Amniotic stem cell (primary cell): ENCODE results near the gene CLEC18A.
"Not testable (repeated sequence)": the region's sequence is repeated elsewhere in the genome, so short reads cannot be mapped to it uniquely, and the experiment has no call there.

Experiments used
- DNase-seq: peaks from one replicate; lab custom pipeline; 2025; lab: John Stamatoyannopoulos, UW

CLEC18A gene

DNA sequence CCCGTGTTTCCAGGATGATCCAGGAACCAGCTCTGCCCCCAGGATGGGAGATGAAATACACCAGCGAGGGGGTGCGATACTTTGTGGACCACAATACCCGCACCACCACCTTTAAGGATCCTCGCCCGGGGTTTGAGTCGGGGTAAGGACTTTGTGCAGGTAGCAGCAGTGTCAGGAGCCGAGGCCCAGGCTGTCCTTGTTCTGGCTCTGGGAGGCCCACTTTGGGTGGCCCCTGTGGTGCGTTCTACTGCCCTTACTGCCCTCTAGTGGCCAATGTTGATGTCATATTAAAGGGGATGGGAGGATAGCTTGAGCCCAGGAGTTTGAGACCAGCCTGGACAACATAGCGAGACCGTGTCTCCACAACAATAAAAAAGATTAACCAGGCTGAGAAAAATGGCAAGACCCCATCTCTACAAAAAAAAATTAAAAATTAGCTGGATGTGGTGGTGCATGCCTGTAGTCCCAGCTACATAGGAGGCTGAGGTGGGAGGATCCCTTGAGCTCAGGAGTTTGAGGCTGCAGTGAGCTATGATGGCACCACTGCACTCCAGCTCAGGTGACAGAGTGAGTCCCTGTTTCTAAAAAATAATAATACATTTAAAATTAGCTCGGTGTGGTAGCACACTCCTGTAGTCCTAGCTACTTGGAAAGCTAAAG is 20.9 kb upstream of the CLEC18A start:
- peak; percentile 20 for DNase-seq

DNA sequence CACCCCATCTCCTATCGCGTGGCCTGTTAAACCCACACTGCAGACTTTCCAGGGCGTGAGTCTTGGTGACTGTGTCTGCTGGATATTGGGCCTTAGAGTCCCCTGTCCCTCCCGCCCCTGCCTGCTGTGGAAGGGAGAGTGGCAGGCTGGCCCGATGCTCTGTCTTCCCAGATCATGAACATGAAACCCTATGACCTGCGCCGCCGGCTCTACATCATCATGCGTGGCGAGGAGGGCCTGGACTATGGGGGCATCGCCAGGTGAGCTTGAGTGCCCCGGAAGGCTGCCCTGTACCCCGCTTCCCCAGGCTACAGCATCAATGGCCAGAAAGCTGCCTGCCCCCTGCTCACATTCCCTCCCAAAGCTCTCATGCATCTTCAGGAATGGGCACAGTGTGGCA is 19.5 kb upstream of the CLEC18A start:
- no peak for DNase-seq

GRCh38 chr16:69932228-69932627 is 18.9 kb upstream of the CLEC18A start:
- no peak for DNase-seq

DNA sequence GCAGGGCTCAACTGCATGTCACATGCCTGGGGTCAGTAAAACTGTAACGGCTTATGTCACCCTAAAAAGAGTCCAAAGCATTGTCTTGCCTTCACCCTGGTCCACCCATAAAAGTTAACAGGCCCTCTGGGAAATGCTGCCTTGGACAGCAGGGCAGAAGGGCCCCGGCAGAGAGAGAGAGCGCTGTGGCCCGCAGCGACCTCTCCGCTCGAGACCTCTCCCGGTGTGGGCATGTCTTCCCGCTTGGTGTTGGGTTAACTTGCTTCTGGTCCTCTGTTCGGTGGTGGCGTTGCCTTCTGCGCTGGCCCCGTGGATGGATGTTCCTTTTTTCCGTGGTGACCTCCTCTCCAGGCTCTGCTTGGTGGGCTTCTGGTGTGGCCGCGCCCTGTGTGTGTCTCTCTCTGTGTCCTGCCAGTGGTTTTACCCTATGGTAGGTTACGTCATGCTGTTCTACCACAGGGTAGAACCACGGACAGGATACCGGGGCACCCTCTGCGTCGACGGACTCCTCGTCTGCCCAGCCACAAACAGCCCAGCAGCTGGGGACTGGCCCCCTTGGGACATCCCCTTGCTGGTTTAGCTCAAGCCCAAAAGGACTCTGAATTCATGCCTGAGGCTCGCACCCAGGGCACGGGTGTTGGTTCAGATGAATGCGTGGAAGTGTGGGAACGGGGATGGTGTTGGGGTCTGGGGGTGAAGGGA is 18.3 kb upstream of the CLEC18A start:
- no peak for DNase-seq

DNA sequence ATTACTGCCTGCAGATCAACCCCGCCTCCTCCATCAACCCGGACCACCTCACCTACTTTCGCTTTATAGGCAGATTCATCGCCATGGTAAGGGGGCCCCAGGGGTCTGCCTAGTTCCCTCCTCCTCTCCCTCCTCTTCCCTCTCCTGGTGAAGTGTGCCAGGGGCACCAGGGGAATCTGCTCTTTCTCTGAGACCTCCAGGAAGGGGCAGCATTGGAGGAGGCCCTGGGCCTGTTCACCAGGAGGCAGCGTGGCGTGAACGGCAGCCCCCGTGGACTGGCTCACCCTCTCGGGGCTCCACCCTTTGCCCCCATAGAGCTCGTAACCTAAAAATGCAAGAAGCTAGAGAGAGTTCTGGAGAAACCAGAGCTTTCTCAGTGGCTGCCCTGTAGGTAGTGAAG is 17.1 kb upstream of the CLEC18A start:
- no peak for DNase-seq

GRCh38 chr16:69934751-69935150 is 16.4 kb upstream of the CLEC18A start:
- DNase-seq = no peak

DNA sequence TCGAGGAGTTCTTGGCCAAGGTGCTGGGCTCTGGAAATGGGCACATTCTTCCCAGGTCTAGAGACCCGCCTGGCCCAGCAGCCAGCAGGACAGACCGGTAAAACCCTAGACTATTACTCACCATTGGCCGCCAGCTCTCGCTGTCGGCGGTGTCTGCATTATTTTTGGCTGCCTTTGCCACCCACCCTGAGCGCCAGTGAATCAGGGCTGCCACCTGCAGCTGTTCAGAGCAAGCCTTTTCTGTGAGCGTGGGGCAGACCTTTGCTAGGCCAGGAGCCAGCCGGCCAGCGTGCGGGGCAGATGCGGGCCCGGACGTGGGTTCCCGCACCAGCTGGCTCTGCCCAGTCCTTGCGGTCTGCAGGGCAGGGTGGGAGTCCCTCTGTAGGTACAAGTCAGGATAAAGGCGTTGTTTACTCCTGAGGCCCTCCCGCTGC is 15.8 kb upstream of the CLEC18A start:
- no peak for DNase-seq

DNA sequence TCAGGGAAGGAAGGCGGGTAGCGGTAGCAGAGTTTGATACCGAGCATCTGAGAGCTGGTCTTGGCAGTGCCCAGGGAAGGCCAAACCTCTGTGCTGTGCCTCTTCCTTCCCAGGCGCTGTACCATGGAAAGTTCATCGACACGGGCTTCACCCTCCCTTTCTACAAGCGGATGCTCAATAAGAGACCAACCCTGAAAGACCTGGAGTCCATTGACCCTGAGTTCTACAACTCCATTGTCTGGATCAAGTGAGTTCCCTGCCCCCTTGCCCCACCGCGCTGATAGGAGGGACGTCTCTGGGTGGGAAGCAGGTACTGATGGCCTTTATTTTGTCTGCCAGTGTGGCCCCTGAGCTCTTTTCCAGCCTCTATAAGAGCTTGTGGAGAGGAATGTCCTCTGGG is 15.4 kb upstream of the CLEC18A start:
- no peak for DNase-seq

GRCh38 chr16:69936252-69936651 is 14.9 kb upstream of the CLEC18A start:
- DNase-seq = no peak

DNA sequence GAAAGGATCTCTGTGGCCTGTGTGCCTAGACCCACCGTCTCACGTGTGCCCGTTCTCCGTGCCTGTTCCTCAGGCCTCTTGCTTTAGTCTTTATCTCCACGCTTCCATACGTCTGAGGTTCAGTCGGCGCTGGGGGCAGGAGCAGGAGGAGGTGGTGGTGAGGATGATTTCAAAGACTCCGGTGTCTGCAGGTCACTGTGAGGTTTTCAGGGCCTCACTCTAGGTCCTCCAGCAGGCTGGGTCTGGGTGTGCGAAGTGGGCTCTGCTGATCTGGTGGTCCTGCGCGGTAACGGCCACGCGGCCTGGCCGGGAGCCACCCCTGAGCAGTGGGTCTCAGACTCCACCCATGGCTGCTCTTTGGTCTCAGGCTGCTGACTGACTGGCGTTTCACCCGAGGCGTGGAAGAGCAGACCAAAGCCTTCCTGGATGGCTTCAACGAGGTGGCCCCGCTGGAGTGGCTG is 14.4 kb upstream of the CLEC18A start:
- no peak for DNase-seq

DNA sequence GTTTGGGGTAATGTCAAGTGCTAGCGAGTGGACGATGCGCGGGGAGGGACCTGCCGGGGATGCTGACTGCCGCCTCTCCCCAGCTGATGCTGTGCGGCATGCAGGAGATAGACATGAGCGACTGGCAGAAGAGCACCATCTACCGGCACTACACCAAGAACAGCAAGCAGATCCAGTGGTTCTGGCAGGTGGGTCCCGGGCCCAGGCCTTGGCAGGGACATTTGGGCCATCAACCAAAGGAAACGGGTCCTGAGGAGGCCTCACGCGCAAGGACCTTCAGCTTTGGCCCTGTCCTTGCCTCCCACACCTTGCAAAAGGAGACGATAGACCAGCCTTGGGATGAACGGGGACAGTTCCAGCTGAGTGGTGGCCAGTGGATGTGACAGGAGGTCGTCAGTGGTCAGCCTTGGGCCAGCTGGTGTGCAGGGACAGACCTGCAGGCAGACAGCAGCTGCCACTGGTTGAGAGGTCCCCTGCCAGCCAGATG is 13.6 kb upstream of the CLEC18A start:
- DNase-seq = no peak

DNA sequence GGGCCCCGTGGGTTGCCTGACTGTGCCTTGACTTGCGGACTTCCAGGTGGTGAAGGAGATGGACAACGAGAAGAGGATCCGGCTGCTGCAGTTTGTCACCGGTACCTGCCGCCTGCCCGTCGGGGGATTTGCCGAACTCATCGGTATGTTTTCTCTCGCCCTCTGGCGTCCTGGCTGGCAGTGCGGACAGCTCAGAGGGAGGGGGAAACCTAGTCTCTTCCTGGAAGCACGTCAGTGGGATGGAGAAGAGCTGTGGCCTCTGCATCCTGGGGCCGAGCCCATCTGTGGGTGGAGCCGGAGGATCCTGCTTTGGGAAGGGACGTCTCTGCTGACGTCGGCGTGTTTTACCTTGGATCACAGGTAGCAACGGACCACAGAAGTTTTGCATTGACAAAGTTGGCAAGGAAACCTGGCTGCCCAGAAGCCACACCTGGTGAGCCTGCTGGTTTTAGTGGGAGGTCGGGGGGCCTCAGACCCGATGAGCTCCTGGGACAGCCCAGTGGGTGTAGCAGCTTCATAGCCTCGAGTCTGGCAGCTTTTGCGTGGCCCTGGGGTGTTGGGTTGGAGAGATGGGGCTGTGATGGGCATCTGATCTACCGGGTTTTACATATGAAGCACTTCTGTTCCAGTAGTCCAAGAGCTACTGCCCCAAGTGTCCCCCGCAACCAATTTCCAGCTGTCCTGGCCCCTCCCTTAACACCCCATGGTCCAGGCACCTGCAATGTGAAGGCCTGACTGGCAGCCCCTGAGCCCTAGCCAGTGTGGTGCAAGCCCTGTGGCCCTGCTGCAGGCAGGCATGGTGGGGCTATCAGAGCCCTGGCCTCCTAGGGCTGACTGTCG is 11.9 kb upstream of the CLEC18A start:
- no peak for DNase-seq

GRCh38 chr16:69939821-69940585 is 11.1 kb upstream of the CLEC18A start:
- no peak for DNase-seq

DNA sequence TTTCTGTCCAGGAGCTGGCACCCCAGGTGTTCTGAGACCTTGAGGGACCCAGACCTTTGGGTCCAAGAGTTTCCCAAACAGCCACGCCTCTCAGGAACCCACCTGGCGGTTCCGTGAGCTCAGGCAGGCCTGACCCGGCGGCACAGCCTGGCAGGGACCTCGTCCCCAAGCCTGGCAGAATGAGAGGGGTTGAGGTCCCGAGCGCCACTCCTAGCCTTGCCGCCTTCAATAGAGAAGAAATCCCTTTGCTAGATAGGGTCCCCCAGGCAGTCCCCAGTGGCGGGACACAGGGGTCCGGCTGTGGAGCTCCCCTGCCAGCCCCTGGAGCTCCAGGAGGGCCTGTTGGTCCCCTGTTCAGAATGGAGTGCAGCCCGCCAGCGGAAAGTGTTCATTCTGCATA is 10.5 kb upstream of the CLEC18A start:
- DNase-seq = no peak

- DNase-seq = no peak
These were observed 9.7 kb upstream of the CLEC18A start for GRCh38 chr16:69941251-69942098.

DNA sequence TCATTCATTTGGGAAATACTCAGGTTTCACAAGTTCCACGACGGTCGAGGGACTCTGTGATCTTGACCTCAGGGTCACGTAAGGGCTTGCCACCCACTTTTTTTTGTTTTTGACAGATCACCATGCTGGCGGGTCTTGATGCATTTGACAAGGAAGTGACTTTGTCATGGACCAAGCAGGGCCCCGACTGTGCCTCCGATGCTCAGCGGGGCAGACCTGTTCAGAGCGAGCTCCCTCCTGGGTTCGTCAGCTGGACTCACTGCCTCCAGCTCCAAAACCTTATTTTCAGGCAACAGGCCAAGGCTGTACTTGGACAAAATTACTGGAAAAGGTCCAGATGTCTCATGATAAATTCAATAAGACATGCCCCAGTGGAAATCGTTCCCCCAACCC is 9.0 kb upstream of the CLEC18A start:
- no peak for DNase-seq

DNA sequence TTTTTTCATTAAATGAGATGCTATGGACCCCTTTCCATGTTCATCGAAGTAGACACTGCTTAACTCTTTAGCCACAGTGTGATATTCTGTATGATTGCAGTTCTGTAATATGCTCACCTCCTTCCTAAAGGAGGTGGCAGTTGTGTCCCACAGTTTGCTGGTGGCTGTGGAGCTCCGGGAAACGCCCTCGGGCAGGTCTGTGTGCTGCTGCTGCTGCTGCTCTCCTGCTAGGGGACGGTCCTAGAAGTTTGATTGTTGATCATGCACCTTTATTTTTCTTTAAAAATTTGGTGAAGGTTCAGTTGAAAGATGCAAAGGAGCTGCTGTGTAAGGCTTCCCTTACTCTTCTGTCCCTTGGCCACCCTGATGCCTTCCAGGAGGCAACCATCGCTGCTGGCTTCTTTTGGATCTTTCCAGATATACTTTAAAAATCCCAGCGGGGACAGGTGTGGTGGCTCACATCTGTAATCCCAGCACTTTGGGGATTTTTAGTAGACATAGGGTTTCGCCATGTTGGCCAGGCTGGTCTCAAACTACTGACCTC is 8.4 kb upstream of the CLEC18A start:
- DNase-seq = no peak

DNA sequence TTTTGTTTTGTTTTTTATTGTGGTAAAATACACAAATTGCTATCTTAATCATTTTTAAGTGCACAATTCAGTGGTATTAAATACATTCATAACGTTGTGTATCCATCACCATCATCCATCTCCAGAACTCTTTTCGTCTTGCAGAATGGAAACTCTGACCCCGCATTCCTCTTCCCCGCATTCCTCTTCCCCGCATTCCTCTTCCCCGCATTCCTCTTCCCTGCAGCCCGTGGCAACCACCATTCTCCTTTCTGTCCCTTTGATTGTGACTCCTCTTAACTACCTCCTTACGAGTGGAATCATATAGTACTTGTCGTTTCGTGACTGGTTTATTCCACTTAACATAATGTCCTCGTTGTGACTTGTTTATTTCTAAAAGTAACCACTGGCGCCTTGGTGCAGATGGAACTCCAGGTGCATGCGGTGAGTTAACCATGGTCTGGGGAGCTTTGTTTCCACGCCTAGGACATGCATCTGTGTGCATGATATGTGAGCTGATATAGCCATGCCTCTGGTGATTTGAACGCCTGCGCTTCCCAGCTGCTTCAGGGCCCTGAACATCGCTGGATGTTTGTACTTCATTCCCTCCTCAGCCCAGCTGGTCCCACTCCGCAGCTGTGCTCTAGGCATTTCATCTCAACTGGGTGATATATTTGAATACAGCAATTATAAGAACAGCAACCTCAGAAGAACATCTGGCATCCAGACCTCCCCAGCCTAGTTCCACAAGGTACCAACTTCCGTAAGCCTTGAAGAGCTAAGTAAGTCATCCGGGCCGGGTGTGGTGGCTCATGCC is 7.7 kb upstream of the CLEC18A start:
- DNase-seq = not testable (repeated sequence)

- not testable (repeated sequence) for DNase-seq
These were observed 723 bp upstream of the CLEC18A start for GRCh38 chr16:69950411-69950810.

DNA sequence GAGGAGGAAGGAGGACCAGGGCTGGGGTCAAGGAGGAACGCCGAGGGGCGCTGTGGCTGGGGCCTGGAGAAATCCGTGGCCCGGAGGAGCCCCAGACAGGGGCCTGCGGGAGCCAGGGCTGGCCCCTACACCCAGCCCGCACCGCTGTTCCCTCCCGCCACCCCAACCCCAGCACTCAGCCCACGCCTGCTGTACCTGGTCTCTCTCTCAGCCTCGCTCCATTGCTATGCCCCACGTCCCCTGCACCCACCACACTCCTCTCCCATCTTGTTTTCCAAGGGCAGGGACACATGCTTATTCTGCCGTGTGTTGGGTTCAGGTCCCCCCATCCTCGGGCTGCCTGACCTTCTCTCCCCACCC is 518 bp downstream of the CLEC18A start:
- not testable (repeated sequence) for DNase-seq
